A549 (cell line): ENCODE measurements around the gene KCND3. TPM values are rescaled to one million over a fixed set of nuclear protein-coding genes. Genes with fewer than 3 reads are reported as not detected.

Source experiments
- ATAC-seq, 2 experiments: fragments of 200-7000 bp in 1 of 2; fragments of >200 bp in 1 of 2; cut with Nextera tagmentation in 1 of 2; cut with Tn5 transposase in 1 of 2; 3 replicates each; pipeline versions ENCODE4 v1.8.0 to v1.9.1; 2018 to 2020; ENCODE audit warnings: mild to moderate bottlenecking in 1 of 2, moderate library complexity in 1 of 2
- CTCF ChIA-PET: fragments of 300-600 bp; sonication (Branson Sonifier 250); formaldehyde crosslinking; extraction: SDS; loops from one replicate; lab custom pipeline; 2021; ENCODE audit warnings: antibody characterized with exemption, inconsistent platforms; lab: Yijun Ruan, JAX
- POLR2A ChIA-PET: fragments of 350-600 bp; formaldehyde crosslinking; extraction: SDS; loops from one replicate; lab custom pipeline; 2021; ENCODE audit warnings: antibody characterized with exemption, inconsistent platforms; lab: Yijun Ruan, JAX
- DNase-seq, 2 experiments: peaks; one replicate each; pipeline versions ENCODE4 v3.0.0 to v3.0.0-alpha.2; 2011 to 2016; ENCODE audit warnings: low read depth in 1 of 2, low spot score in 1 of 2
- FAIRE-seq: peaks from 2 replicates; lab custom pipeline; 2011; peaks lifted over from hg19 to GRCh38; lab: Jason Lieb, UNC
- H3K27ac ChIP-seq, 2 experiments: fragments of >200 bp; sonication (Bioruptor Twin); formaldehyde crosslinking; 3 replicates each; pipeline ENCODE4 v1.5.1; 2016 to 2017
- H3K4me1 ChIP-seq: fragments of >200 bp; sonication (Bioruptor Twin); formaldehyde crosslinking; 3 replicates; pipeline ENCODE4 v1.6.1; 2016
- H3K4me2 ChIP-seq: fragments of >200 bp; sonication (Bioruptor Twin); formaldehyde crosslinking; 3 replicates; pipeline ENCODE4 v1.6.1; 2016
- H3K4me3 ChIP-seq: fragments of >200 bp; sonication (Bioruptor Twin); formaldehyde crosslinking; 3 replicates; pipeline ENCODE4 v1.5.1; 2016
- H3K9me3 ChIP-seq: fragments of >200 bp; sonication (Bioruptor Twin); formaldehyde crosslinking; 3 replicates; pipeline ENCODE4 v1.6.1; 2016
- CHD4 ChIP-seq: fragments of 200-600 bp; sonication (generic); IDR thresholded peaks from 2 replicates; pipeline ENCODE4 v1.6.1; 2016; ENCODE audit warnings: antibody characterized with exemption, mild to moderate bottlenecking, borderline replicate concordance
- EHF ChIP-seq: fragments of 250-450 bp; sonication (Bioruptor Pico); IDR thresholded peaks from 2 replicates; pipeline ENCODE4 v1.5.0; 2020; ENCODE audit warnings: mild to moderate bottlenecking
- ESRRA ChIP-seq: fragments of 150-350 bp; IDR thresholded peaks from 2 replicates; pipeline ENCODE4 v1.6.1; 2014; ENCODE audit warnings: mild to moderate bottlenecking, low read length, borderline replicate concordance
- HOXB13 ChIP-seq: fragments of 250-450 bp; sonication (Bioruptor Pico); IDR thresholded peaks from 2 replicates; pipeline ENCODE4 v1.5.0; 2020; ENCODE audit warnings: low read depth, mild to moderate bottlenecking, moderate library complexity
- JUN ChIP-seq, 2 experiments: fragments of >200 bp; sonication (Bioruptor Twin); formaldehyde crosslinking; IDR thresholded peaks; 2 replicates in 1 of 2; 3 replicates in 1 of 2; pipeline ENCODE4 v1.6.1; 2016 to 2017
- JUNB ChIP-seq: fragments of >200 bp; sonication (Bioruptor Twin); formaldehyde crosslinking; IDR thresholded peaks from 2 replicates; pipeline ENCODE4 v1.6.1; 2016
- MAFK ChIP-seq: fragments of 450-650 bp; IDR thresholded peaks from 2 replicates; pipeline ENCODE4 v1.6.1; 2014; ENCODE audit not compliant: partially characterized antibody
- PHF8 ChIP-seq: fragments of 200-600 bp; sonication (generic); IDR thresholded peaks from 2 replicates; pipeline ENCODE4 v1.6.1; 2016; ENCODE audit warnings: low read depth, mild to moderate bottlenecking, antibody characterized with exemption, moderate library complexity, borderline replicate concordance
- SMC3 ChIP-seq: fragments of >200 bp; sonication (Bioruptor Twin); formaldehyde crosslinking; IDR thresholded peaks from 3 replicates; pipeline ENCODE4 v1.6.1; 2018; ENCODE audit warnings: inconsistent platforms
- SREBF2 ChIP-seq: fragments of 450-650 bp; IDR thresholded peaks from 2 replicates; pipeline ENCODE4 v1.6.1; 2014; ENCODE audit warnings: mild to moderate bottlenecking, moderate library complexity
- ZFP36 ChIP-seq: fragments of 450-650 bp; IDR thresholded peaks from 2 replicates; pipeline ENCODE4 v1.6.1; 2014; ENCODE audit warnings: borderline replicate concordance; ENCODE audit not compliant: partially characterized antibody
- ZNF302 ChIP-seq: fragments of 250-450 bp; sonication (Bioruptor Pico); IDR thresholded peaks from 2 replicates; pipeline ENCODE4 v1.9.0; 2021; ENCODE audit warnings: inconsistent platforms, mild to moderate bottlenecking, moderate library complexity
- WGBS: methylation state at CpG from one replicate; pipeline ENCODE4 v1.1.6; 2017; ENCODE audit errors: missing lambda C conversion rate; 5-methylcytosine and 5-hydroxymethylcytosine counted together
- polyA plus RNA-seq, 4 experiments: library from polyadenylated mRNA; depleted of rRNA in 3 of 4; stranded (reverse); fragments of >200 nt; fragmentation: RNase III in 1 of 4; extraction: RNeasy Plus Mini Kit Qiagen cat#74134 plus additional on column Dnase treatment in 1 of 4; gene quantifications; 2 replicates in 3 of 4; 3 replicates in 1 of 4; pipeline ENCODE4 v1.2.3, GENCODE V29; 2011 to 2017
- TF ChIP-seq, protein P1 (sequence below): IDR thresholded peaks from 2 replicates; pipeline ENCODE4 v1.6.1; 2012
- TF ChIP-seq, protein P2 (sequence below): fragments of 250-450 bp; sonication (Bioruptor Pico); IDR thresholded peaks from 2 replicates; pipeline ENCODE4 v1.5.0; 2020; ENCODE audit warnings: low read depth, mild to moderate bottlenecking, moderate library complexity
- TF ChIP-seq, protein P3 (sequence below): fragments of >200 bp; sonication (Bioruptor Twin); formaldehyde crosslinking; IDR thresholded peaks from 3 replicates; pipeline ENCODE4 v1.5.1; 2016
- TF ChIP-seq, protein P4 (sequence below): fragments of 200-600 bp; sonication (generic); IDR thresholded peaks from 2 replicates; pipeline ENCODE4 v1.6.1; 2016; ENCODE audit warnings: antibody characterized with exemption, mild to moderate bottlenecking, moderate library complexity

Gene KCND3
- polyA plus RNA-seq, 2 of the 4 experiments (the other 2 are of a cell fraction) = not detected

DNA sequence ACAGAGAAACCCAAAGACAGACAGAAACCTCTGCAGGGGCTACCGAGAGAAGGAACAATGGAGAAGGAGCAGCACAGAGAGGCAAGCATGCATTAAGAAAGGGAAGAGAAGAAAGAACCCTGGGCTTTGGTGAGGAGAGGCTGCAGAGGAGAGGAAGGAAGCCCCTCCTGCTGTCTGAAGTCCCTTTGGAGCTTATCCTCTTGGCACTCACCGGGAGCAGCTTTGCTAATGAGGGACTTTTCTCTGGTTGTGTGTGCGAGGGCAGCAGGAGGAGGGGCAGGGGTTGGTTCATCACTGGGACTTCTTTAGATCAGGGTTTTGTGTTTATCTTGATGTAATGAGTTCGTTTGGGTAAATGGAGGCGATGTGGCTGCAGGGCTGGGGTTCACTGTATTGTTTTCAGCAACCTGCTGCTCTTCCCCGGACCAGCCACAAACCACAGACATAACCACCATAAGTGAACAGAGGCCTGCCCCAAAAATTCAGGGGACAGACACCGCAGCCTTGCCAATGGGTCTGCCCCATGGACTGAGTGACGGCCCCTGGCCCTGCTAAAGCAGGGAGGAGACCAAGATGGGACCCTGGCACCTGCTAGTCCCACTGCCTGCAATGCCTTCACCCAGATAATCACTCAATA, 100.6 kb downstream of the KCND3 start:
- FAIRE-seq (no peak), ATAC-seq (no peak)
- ChIA-PET CTCF (no interaction called here), POLR2A (no interaction called here)
- WGBS = 23% methylated on average over 5 of the region's 8 CpGs
- no peaks in the 10 kb centered on the region for H3K9me3 ChIP-seq
- H3K4me3 ChIP-seq = no peak overlapping the region
- H3K4me2 ChIP-seq = no peak overlapping the region
- H3K4me1 ChIP-seq = no peaks in the 10 kb centered on the region
- TF ChIP-seq ESRRA = no peak
- TF ChIP-seq, protein P1, sequence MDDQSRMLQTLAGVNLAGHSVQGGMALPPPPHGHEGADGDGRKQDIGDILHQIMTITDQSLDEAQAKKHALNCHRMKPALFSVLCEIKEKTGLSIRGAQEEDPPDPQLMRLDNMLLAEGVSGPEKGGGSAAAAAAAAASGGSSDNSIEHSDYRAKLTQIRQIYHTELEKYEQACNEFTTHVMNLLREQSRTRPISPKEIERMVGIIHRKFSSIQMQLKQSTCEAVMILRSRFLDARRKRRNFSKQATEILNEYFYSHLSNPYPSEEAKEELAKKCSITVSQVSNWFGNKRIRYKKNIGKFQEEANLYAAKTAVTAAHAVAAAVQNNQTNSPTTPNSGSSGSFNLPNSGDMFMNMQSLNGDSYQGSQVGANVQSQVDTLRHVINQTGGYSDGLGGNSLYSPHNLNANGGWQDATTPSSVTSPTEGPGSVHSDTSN = no peak
- TF ChIP-seq, protein P2, sequence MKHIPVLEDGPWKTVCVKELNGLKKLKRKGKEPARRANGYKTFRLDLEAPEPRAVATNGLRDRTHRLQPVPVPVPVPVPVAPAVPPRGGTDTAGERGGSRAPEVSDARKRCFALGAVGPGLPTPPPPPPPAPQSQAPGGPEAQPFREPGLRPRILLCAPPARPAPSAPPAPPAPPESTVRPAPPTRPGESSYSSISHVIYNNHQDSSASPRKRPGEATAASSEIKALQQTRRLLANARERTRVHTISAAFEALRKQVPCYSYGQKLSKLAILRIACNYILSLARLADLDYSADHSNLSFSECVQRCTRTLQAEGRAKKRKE (CRISPR knock-in tag) = no peak
- TF ChIP-seq, protein P3, sequence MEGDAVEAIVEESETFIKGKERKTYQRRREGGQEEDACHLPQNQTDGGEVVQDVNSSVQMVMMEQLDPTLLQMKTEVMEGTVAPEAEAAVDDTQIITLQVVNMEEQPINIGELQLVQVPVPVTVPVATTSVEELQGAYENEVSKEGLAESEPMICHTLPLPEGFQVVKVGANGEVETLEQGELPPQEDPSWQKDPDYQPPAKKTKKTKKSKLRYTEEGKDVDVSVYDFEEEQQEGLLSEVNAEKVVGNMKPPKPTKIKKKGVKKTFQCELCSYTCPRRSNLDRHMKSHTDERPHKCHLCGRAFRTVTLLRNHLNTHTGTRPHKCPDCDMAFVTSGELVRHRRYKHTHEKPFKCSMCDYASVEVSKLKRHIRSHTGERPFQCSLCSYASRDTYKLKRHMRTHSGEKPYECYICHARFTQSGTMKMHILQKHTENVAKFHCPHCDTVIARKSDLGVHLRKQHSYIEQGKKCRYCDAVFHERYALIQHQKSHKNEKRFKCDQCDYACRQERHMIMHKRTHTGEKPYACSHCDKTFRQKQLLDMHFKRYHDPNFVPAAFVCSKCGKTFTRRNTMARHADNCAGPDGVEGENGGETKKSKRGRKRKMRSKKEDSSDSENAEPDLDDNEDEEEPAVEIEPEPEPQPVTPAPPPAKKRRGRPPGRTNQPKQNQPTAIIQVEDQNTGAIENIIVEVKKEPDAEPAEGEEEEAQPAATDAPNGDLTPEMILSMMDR = no peak
- no peak for TF ChIP-seq HOXB13 (CRISPR knock-in tag)
- no peak for TF ChIP-seq ZFP36
- no peak for TF ChIP-seq ZNF302 (CRISPR knock-in tag)
- TF ChIP-seq, all 56 proteins: peak for 0
- H3K27ac ChIP-seq = no peak overlapping the region
- DNase-seq = no peak

DNA sequence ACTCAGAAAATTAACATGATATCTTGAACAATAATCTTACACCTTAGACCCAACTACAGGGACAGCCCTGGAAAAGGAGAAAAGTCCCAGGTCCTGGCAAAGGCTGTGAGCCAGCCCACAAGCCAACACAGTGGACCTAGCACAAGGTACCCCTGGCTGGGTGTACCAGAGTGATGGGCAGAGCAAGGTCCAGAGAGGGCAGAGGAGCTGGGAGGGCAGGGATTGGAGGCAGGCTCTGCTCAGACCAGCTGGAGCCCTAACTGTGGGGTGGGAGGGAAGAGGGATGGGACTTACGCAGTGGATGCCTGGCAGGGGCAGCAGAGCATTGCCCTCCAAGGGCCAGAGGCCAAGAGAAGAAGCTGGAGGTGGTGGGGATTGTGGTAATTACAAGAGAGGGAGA, 101.6 kb downstream of the KCND3 start:
- ATAC-seq = no peak
- TF ChIP-seq, protein P4, sequence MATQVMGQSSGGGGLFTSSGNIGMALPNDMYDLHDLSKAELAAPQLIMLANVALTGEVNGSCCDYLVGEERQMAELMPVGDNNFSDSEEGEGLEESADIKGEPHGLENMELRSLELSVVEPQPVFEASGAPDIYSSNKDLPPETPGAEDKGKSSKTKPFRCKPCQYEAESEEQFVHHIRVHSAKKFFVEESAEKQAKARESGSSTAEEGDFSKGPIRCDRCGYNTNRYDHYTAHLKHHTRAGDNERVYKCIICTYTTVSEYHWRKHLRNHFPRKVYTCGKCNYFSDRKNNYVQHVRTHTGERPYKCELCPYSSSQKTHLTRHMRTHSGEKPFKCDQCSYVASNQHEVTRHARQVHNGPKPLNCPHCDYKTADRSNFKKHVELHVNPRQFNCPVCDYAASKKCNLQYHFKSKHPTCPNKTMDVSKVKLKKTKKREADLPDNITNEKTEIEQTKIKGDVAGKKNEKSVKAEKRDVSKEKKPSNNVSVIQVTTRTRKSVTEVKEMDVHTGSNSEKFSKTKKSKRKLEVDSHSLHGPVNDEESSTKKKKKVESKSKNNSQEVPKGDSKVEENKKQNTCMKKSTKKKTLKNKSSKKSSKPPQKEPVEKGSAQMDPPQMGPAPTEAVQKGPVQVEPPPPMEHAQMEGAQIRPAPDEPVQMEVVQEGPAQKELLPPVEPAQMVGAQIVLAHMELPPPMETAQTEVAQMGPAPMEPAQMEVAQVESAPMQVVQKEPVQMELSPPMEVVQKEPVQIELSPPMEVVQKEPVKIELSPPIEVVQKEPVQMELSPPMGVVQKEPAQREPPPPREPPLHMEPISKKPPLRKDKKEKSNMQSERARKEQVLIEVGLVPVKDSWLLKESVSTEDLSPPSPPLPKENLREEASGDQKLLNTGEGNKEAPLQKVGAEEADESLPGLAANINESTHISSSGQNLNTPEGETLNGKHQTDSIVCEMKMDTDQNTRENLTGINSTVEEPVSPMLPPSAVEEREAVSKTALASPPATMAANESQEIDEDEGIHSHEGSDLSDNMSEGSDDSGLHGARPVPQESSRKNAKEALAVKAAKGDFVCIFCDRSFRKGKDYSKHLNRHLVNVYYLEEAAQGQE = no peak
- TF ChIP-seq EHF (CRISPR knock-in tag) (no peak), MAFK (no peak), PHF8 (no peak), JUNB (no peak), SMC3 (no peak), JUN (IDR thresholded peaks at IDR 0.05) (no peak), ESRRA (no peak), SREBF2 (no peak)
- no peak for DNase-seq
- no peak overlapping the region for H3K27ac ChIP-seq
- no peak overlapping the region for H3K4me2 ChIP-seq
- no peak for FAIRE-seq
- no peak overlapping the region for H3K4me3 ChIP-seq
- no peaks in the 10 kb centered on the region for H3K9me3 ChIP-seq
- ChIA-PET CTCF (no interaction called here), POLR2A (no interaction called here)
- 9% methylated on average over 1 of the region's 1 CpG for WGBS
- no peaks in the 10 kb centered on the region for H3K4me1 ChIP-seq

DNA sequence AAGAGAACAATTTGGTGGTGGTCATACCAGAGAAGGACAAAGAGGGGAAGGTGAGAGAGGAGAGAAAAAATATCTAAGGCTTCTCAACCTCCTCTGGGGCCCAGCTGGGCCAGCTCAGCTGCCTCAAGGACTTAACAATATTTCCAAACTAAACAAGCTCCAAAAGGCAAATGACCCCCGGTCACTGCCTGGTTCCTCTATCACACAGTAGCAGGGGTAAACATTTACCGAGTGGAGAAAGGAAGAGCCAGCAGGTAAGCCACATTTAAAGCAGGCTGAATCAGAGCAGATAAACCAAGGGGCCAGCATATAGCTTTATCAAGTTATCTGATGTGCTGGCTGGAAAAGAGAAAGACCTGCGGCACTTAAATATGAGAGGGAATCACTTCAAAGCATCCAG, 102.1 kb downstream of the KCND3 start:
- no peak for DNase-seq
- FAIRE-seq = no peak
- 34% methylated on average over 3 of the region's 3 CpGs for WGBS
- TF ChIP-seq CHD4 (no peak), MAFK (no peak)
- TF ChIP-seq, all 56 proteins: peak for 0
- POLR2A ChIA-PET = no interaction called here
- H3K4me2 ChIP-seq = no peak overlapping the region
- ATAC-seq = no peak
- H3K4me3 ChIP-seq = no peak overlapping the region
- CTCF ChIA-PET = no interaction called here
- no peak overlapping the region for H3K27ac ChIP-seq
- H3K4me1 ChIP-seq = no peaks in the 10 kb centered on the region
- no peaks in the 10 kb centered on the region for H3K9me3 ChIP-seq
